HepG2 (cell line): Measurements from ENCODE around the gene RAB18.
"Not testable (repeated sequence)": the region's sequence is repeated elsewhere in the genome, so short reads cannot be mapped to it uniquely, and the experiment has no call there.

Experiments used
- DR1 ChIP-seq: sonication (generic); formaldehyde crosslinking; IDR thresholded peaks from 2 replicates; pipeline ENCODE4 v1.8.0; 2021; ENCODE audit warnings: mild to moderate bottlenecking, missing genetic modification reagents, inconsistent platforms
- IRX3 ChIP-seq: sonication (generic); formaldehyde crosslinking; IDR thresholded peaks from 2 replicates; pipeline ENCODE4 v1.8.1; 2023; ENCODE audit warnings: mild to moderate bottlenecking, low read depth, missing genetic modification reagents, borderline replicate concordance
- JUND ChIP-seq: sonication (generic); formaldehyde crosslinking; IDR thresholded peaks from 2 replicates; pipeline ENCODE4 v1.8.0; 2022; ENCODE audit warnings: mild to moderate bottlenecking, missing genetic modification reagents
- KDM5A ChIP-seq: fragments of 200-600 bp; sonication (generic); IDR thresholded peaks from 2 replicates; pipeline ENCODE4 v1.7.0; 2018; ENCODE audit warnings: antibody characterized with exemption, mild to moderate bottlenecking, low read length, borderline replicate concordance
- MAZ ChIP-seq, 2 experiments: sonication (generic) in 1 of 2; formaldehyde crosslinking in 1 of 2; IDR thresholded peaks; 2 replicates each; pipeline versions ENCODE4 v1.5.0 to v1.6.1; 2012 to 2020; ENCODE audit warnings: low read depth in 2 of 2, mild to moderate bottlenecking in 2 of 2, borderline replicate concordance in 1 of 2, improper control_type of control experiment in 1 of 2, low read length in 1 of 2, missing genetic modification reagents in 1 of 2, moderate library complexity in 1 of 2
- NPAS2 ChIP-seq: sonication (generic); formaldehyde crosslinking; IDR thresholded peaks from 2 replicates; pipeline ENCODE4 v1.8.0; 2022; ENCODE audit warnings: mild to moderate bottlenecking, missing genetic modification reagents, borderline replicate concordance
- POLR2A ChIP-seq, 2 experiments: IDR thresholded peaks; 2 replicates each; pipeline ENCODE4 v1.6.1; 2011; ENCODE audit warnings: low read depth in 2 of 2, low read length in 2 of 2, mild to moderate bottlenecking in 1 of 2, moderate library complexity in 1 of 2; ENCODE audit not compliant: insufficient read depth in 1 of 2
- SRF ChIP-seq: IDR thresholded peaks from 2 replicates; pipeline ENCODE4 v1.6.1; 2011; ENCODE audit warnings: mild to moderate bottlenecking, low read depth, low read length, moderate library complexity
- TEAD2 ChIP-seq: sonication (generic); formaldehyde crosslinking; IDR thresholded peaks from 2 replicates; pipeline ENCODE4 v1.9.0; 2021; ENCODE audit warnings: missing genetic modification reagents
- ZSCAN22 ChIP-seq: sonication (generic); formaldehyde crosslinking; IDR thresholded peaks from 2 replicates; pipeline ENCODE4 v1.4.0; 2020; ENCODE audit warnings: mild to moderate bottlenecking, missing genetic modification reagents
- TF ChIP-seq, protein P1 (sequence below): sonication (generic); formaldehyde crosslinking; IDR thresholded peaks from 2 replicates; pipeline ENCODE4 v1.5.0; 2020; ENCODE audit warnings: mild to moderate bottlenecking, missing genetic modification reagents, moderate library complexity
- TF ChIP-seq, protein P2 (sequence below): IDR thresholded peaks from 2 replicates; pipeline ENCODE4 v1.6.1; 2016; ENCODE audit warnings: missing biosample characterization, missing genetic modification reagents, low read depth

DNA sequence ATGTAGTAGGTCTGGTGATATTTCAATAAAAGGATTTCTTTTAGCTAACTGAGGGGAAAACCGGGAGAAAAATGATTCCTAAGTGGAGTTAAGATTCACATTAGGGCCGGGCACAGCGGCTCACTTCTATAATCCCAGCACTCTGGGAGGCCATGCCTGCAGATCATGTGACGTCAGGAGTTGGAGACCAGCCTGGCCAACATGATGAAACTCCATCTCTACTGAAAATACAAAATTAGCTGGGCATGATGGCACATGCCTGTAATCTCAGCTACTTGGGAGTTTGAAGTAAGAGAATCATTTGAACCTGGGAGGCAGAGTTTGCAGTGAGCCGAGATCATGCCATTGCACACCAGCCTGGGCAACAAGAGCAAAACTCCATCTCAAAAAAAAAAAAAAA, 72.9 kb downstream of the RAB18 start:
- TF ChIP-seq ZSCAN22 (CRISPR knock-in tag); KDM5A; IRX3; TEAD2 (CRISPR knock-in tag); SRF; DR1; POLR2A (IDR thresholded peaks at IDR 0.05; ENCODE audit: insufficient read depth in 1 of 2, low read depth in 2 of 2, low read length in 2 of 2); NPAS2 (CRISPR knock-in tag); JUND; MAZ (IDR thresholded peaks at IDR 0.05; ENCODE audit: borderline replicate concordance, low read depth, low read length); MAZ (CRISPR knock-in tag; IDR thresholded peaks at IDR 0.05; ENCODE audit: low read depth): not testable (repeated sequence)
- TF ChIP-seq, protein P1, sequence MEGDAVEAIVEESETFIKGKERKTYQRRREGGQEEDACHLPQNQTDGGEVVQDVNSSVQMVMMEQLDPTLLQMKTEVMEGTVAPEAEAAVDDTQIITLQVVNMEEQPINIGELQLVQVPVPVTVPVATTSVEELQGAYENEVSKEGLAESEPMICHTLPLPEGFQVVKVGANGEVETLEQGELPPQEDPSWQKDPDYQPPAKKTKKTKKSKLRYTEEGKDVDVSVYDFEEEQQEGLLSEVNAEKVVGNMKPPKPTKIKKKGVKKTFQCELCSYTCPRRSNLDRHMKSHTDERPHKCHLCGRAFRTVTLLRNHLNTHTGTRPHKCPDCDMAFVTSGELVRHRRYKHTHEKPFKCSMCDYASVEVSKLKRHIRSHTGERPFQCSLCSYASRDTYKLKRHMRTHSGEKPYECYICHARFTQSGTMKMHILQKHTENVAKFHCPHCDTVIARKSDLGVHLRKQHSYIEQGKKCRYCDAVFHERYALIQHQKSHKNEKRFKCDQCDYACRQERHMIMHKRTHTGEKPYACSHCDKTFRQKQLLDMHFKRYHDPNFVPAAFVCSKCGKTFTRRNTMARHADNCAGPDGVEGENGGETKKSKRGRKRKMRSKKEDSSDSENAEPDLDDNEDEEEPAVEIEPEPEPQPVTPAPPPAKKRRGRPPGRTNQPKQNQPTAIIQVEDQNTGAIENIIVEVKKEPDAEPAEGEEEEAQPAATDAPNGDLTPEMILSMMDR, result not testable (repeated sequence)
- TF ChIP-seq, protein P2, sequence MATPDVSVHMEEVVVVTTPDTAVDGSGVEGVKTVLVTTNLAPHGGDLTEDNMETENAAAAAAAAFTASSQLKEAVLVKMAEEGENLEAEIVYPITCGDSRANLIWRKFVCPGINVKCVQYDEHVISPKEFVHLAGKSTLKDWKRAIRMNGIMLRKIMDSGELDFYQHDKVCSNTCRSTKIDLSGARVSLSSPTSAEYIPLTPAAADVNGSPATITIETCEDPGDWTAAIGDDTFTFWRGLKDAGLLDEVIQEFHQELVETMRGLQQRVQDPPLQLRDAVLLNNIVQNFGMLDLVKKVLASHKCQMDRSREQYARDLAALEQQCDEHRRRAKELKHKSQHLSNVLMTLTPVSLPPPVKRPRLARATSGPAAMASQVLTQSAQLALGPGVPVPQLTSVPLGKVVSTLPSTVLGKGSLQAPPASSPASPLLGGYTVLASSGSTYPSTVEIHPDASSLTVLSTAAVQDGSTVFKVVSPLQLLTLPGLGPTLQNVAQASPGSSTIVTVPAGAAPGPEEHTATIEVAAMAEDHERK (CRISPR knock-in tag), result not testable (repeated sequence)
